WTC11 (cell line): ENCODE results near the gene RABL6.

ENCODE experiments used
- CBFB ChIP-seq: sonication (generic); formaldehyde crosslinking; IDR thresholded peaks from 2 replicates; pipeline ENCODE4 v1.8.1; 2022; ENCODE audit warnings: mild to moderate bottlenecking, low read depth, missing genetic modification reagents
- TF ChIP-seq, protein P1 (sequence below): sonication (generic); formaldehyde crosslinking; IDR thresholded peaks from 2 replicates; pipeline ENCODE4 v1.8.1; 2023; ENCODE audit warnings: mild to moderate bottlenecking, missing genetic modification reagents, borderline replicate concordance

DNA sequence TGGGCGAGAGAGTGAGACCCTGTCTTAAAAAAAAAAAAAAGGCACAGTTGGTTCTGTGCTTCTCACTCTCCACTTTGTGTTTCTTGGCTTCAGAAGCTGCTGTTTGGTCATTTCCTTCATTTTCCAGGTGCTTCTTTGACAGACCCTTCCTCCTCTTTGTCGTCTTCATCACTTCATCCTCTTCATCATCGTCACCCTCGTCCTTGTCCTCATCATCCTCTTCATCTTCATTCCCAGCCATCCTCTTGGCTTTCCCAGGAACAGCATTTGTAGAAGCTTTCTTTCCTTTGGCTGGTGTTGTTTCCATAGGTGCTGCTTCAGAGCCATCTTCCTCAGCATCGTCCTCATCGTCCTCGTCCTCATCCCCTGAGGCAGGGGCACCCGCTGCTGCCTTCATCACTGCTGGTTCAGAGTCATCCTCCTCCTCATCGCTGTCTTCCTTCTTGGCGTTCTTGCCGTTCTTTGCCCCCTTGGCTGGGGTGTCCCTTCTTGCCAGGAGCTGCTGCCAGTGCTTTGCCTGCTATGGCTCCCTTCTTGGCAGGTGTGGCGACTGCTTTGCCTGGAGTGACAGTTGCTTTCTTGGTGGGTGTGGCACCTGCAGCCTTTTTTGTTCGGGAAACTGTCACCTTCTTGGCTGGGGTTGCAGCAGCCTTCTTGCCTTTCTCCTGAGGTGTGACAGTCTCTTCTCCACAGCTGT is 7.1 kb downstream of the RABL6 start:
- TF ChIP-seq, protein P1, sequence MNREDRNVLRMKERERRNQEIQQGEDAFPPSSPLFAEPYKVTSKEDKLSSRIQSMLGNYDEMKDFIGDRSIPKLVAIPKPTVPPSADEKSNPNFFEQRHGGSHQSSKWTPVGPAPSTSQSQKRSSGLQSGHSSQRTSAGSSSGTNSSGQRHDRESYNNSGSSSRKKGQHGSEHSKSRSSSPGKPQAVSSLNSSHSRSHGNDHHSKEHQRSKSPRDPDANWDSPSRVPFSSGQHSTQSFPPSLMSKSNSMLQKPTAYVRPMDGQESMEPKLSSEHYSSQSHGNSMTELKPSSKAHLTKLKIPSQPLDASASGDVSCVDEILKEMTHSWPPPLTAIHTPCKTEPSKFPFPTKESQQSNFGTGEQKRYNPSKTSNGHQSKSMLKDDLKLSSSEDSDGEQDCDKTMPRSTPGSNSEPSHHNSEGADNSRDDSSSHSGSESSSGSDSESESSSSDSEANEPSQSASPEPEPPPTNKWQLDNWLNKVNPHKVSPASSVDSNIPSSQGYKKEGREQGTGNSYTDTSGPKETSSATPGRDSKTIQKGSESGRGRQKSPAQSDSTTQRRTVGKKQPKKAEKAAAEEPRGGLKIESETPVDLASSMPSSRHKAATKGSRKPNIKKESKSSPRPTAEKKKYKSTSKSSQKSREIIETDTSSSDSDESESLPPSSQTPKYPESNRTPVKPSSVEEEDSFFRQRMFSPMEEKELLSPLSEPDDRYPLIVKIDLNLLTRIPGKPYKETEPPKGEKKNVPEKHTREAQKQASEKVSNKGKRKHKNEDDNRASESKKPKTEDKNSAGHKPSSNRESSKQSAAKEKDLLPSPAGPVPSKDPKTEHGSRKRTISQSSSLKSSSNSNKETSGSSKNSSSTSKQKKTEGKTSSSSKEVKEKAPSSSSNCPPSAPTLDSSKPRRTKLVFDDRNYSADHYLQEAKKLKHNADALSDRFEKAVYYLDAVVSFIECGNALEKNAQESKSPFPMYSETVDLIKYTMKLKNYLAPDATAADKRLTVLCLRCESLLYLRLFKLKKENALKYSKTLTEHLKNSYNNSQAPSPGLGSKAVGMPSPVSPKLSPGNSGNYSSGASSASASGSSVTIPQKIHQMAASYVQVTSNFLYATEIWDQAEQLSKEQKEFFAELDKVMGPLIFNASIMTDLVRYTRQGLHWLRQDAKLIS = no peak
- TF ChIP-seq CBFB = no peak
